Hematopoietic multipotent progenitor cell treated with erythropoietin and hydrocortisone succinate and interleukin-3 and kit ligand, for 8 days (in vitro differentiated cells): ENCODE data around the gene B2M.
"Not testable (repeated sequence)": the region's sequence is repeated elsewhere in the genome, so short reads cannot be mapped to it uniquely, and the experiment has no call there.

ENCODE experiments used
- DNase-seq: peaks from one replicate; pipeline ENCODE4 v3.0.0-alpha.2; 2015

The B2M gene

DNA sequence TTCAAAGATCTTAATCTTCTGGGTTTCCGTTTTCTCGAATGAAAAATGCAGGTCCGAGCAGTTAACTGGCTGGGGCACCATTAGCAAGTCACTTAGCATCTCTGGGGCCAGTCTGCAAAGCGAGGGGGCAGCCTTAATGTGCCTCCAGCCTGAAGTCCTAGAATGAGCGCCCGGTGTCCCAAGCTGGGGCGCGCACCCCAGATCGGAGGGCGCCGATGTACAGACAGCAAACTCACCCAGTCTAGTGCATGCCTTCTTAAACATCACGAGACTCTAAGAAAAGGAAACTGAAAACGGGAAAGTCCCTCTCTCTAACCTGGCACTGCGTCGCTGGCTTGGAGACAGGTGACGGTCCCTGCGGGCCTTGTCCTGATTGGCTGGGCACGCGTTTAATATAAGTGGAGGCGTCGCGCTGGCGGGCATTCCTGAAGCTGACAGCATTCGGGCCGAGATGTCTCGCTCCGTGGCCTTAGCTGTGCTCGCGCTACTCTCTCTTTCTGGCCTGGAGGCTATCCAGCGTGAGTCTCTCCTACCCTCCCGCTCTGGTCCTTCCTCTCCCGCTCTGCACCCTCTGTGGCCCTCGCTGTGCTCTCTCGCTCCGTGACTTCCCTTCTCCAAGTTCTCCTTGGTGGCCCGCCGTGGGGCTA, at the start of gene B2M, which contains the start of gene PATL2:
B2M (plus strand) TSS at position 422 of the 647 bp plus-strand sequence; CDS start at position 452, 30 bp downstream.
PATL2 (minus strand) TSS at position 228 of the 647 bp plus-strand sequence. CDS start 34,833 bp downstream, outside the sequence.
- DNase-seq, result peak; percentile 98

DNA sequence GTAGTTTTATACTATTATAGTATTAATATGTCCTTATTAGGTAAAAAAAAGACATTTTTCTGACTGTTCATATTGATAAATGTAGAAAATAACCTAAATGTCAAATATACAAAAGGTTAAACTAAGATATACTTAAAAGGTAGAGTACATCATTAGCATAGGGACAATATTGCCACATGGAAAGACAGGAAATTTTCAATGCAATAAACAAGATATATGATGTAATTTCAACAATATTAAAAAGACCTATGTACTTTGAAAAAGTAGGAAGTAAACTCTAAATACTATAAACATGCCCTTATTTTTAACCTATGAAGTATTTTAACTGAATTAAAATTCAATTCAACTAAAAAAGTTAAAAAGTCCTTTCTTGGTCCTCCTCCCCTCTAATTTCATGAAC, 49.7 kb upstream of the B2M start:
- DNase-seq, result no peak

DNA sequence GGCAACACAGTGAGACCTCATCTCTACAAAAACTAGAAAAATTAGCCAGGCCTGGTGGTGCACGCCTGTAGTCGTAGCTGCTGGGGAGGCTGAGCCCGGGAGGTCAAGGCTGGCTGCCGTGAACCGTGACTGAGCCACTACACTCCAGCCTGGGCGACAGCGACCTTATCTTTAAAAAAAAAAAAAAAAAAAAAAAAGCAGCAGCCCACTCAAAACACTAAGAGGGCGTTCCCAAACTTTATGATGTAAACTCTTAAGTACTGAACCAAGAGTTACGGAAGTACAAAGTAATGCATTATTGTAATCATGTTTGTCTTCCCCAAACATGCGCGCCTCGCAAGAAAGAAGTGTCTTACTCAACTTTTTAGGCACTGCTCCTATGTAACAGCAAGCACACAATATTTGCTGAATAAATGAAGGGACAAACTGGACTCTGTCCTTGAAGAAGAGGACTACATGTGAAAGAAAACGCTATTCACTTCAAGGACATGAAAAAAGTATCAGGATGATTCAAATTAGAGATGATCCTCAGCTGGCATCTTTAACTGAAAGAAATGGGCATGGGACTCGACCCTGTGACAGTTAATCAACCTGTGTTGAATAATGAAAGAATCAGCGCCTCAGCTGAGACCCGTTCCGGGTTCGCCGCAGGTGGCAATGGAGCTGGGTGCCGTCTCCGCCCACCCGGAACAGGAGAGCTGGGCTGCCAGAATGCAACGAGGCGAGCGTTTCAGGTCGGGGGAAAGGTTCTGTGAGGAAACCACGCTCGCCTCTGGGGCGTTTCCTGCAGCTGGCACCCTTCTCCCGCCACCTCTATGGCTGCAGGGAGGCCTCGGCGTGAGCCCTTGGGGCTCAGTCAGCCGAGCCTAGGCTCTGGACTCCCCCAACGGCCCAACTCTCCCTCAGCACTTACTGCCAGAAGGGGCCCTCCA, 48.6 kb upstream of the B2M start:
- peak; percentile 76 for DNase-seq

DNA sequence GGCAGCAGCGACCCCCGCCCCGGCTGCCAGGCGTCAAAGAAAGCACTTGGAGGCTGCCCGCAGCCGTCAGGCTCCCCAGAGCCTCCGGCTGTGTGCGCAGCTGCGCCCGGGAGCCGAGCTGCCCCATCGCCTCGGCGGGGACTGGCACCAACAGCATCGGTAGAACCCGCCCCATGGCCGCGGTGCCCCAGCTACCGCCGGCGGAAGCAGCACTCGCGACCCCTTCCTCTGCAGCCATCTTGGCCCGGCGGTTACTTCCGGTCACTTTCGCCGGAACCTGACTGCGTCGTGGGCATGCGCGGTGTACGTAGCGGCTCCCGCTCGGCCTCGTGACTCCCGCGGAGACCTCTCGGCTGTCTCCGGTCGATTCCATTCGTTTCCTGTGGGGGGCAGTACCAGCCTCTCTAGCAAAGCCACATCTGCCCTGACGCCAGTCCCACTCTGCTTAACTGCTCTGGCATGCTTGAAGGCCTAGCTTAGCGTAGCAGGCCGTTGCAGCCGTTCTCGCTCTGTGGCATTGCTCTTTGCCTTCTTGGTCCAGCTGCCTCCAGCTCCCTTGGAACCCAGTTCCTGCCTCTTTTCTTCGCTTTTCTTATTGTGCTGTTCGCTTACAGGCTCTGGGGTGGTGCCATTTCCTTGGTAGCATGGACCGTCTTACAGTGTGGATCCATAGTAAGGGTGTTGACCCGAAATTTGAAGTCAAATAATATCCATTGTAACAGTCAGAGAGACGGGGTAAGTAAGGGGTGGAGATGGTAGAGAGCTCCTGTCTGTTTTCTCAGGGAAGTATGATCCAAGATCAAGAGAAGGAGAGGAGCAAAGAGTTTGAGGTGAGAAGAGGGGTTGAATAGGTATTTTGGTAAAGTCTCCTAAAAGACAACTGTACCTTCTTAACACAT, 47.7 kb upstream of the B2M start, which contains the start of gene SPG11:
SPG11 (minus strand) TSS at position 253 of the 899 bp plus-strand sequence; CDS start at position 238, 15 bp downstream.
- peak; percentile 98 for DNase-seq

DNA sequence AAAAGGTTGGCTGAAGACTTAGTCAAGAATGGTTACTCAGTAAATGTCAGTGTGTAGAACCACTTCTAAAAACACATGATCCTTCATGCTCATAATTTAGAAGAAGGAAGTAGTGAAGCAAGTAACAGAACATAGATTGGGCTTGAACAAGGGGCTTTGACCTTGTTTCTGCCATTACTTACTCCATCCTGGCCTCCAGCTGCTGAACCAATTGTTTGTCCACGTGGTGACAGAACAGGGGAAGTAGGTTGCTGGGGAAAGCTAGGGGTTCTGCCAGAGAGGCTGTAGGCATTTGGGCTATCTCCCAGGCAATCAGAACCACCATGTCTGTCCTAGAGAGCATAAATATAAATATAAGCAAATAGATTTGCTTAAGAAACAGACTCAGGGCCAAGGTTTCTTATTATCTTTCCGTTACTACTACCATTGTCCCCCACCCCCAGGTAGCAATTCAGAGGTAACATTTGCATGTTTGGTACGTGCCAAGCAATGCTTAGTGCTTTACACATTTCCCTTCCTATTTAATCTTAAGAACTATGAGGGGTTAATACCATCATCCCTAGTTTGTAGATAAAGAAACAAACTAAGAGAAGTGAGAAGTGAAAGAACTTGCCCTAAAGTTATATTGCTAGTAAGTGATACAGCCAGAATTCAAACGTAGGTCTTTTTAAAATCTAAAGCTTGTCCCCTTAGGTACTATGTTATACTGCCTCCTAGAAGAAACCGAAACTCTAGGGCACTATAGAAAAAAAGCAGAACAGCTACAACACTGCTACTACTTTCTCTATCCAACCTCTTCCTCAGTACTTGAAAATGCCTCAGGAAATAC, 44.9 kb upstream of the B2M start:
- DNase-seq, result no peak

DNA sequence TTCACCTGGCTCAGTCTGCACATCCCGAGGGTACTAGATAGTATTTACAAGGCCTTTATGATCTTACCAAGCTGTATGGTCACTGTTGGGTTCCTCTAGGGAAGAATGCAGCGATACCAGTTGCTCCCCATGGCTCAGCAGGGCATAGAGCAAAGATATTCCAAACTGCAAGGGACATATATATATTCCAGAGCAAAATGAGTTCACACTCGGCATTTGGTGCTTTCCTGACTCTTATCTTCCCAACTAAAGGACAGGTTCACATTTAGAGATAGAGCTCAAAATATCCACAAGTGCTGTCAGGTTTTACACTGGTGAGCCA, 44.3 kb upstream of the B2M start:
- DNase-seq, result no peak

DNA sequence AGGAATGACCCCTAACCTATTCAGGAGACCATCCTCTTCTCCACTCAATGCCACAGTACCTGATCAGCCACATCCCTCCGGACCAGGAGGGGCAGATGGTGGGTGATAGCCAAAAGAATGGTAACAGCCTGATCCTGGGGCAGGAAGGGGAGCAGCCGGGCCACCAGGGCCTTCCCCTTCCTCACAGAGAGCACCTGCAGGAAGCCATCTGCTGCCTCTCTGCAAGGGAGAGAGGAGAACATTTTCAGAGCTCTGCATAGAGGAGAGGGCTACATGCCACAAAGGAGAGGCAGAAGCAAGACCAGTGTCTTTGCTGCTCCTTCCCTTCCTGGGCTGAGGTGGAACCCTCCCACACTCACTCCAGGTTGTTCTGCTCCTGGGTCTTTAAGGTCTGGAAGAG, 42.4 kb upstream of the B2M start:
- DNase-seq, result no peak

DNA sequence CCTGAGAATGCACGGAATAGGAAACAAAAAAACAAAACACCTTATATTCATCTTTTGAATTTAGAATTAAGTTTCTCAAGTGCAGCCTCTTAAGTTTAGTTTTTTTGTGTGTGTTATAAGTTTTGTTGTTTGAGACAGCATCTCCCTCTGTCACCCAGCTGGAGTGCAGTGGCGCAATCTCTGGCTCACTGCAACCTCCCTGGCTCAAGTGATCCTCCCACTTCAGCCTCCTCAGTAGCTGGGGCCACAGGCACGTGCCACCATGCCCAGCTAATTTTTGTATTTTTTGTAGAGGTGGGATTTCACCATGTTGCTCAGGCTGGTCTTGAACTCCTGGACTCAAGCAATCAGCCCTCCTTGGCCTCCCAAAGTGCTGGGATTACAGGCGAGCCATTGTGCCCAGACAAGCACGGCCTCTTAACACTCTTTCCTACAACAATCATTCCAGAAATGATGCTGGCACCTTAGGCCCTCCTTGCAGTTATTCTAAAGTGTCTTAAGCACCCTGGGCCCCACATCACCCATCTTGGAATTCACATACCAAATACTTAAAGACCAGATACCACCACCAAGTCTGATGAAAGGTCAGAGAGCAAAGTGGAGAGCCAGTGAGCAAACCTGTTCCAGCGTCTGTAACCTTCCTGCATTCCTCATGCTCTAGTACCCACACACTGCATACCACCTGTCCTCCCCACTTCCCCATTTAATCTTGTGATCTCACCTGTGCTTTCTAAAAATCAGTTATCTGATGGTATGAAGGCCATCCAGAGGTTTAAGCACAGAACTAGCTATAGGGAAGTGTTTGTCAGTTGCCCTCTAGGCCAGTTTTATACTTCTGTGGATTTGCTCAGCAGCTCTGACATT, 41.0 kb upstream of the B2M start:
- DNase-seq, result no peak

DNA sequence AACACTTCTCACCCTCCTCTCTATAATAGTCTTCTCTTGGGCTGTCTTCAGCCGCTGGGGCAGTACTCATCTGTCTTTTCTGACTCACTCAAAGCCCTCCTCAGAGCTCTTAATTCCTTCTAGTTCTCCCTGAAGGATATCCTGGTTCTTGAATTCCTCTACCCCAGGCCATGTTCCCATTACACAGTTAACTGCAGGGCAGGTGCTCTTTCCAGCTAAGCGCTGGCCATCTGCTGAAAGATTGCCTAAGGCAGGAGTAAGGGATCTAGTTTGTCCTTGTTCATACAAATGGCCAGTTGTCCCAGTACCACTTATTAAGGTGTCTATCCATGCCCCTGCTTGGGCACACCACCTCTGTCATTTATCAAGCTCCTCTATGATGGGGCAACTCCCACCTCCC, 37.7 kb upstream of the B2M start:
- DNase-seq, result no peak

DNA sequence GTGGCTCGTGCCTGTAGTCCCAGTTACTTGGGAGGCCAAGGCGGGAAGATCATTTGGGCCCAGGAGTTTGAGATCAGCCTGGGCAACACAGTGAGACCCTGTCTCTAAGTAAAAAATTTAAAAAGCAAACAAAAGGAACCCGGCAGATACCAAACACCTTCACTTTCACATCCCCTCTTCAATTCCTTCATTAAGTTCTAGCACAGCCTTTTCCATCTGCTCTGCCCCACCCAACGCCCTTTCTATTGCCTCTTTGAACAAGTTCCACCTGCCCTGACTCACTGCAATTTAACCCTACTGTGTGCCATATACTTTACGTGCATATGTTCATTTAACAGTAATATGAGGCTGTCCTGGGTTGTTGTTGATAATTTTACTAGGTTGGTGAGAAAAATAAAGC, 35.4 kb upstream of the B2M start:
- DNase-seq, result no peak

DNA sequence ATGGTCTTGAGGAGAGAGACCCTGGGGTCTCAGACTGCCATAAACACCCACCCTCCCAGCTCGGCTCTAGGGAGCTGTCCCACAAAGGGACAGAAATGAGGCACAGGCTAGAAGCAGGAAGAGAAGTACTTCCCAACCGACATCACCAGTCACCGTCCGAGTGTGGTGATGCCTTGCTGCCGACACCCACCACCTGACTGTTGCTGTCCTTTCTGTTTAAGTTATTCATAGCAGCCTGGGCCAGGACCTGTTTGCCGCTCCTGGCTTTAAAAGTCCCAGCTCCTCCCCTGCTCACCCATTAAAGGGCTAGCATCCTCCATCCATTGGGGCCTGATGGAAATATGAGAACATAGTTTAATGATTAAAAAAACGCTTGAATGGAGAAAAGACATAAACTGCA, 34.6 kb upstream of the B2M start:
- DNase-seq, result no peak

DNA sequence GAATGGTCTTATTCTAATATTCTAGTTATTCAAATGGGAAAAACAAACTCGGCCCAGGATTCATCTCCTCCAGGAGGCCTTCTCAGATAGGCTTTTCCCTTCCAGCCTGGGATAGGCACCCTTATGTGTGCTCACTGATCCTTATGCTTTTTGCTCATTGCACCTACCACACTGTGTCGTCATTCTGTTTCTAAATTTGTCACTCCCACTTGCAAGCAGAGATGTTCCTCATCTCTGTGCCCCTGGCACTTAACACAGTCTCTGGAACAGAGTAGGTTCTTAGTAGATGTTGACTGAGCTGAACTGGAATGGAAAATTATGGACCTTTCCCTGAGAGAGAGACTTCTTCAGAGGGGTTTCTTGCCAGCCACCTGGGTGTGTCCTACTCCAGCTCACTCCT, 29.1 kb upstream of the B2M start:
- DNase-seq, result no peak

DNA sequence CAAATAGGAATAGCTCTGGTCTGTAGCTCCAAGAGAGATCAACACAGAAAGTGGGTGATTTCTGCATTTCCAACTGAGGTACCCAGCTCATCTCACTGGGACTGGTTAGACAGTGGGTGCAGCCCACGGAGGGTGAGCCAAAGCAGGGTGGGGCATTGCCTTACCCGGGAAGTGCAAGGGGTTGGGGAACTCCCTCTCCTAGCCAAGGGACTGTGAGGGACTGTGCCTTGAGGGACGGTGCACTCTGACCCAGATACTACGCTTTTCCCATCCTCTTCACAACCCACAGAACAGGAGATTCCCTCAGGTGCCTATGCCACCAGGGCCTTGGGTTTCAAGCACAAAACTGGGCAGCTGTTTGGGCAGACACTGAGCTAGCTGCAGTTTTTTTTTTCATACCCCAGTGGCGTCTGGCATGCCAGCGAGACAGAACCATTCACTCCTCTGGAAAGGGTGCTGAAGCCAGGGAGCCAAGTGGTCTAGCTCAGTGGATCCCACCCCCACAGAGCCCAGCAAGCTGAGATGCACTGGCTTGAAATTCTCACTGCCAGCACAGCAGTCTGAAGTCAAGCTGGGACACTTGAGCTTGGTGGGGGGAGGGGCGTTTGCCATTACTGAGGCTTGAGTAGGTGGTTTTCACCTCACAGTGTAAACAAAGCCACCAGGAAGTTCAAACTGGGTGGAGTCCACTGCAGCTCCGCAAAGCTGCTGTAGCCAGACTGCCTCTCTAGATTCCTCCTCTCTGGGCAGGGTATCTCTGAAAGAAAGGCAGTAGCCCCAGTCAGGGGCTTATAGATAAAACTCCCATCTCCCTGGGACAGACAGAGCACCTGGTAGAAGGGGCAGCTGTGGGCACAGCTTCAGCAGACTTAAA, 28.3 kb upstream of the B2M start:
- peak; percentile 59 for DNase-seq

DNA sequence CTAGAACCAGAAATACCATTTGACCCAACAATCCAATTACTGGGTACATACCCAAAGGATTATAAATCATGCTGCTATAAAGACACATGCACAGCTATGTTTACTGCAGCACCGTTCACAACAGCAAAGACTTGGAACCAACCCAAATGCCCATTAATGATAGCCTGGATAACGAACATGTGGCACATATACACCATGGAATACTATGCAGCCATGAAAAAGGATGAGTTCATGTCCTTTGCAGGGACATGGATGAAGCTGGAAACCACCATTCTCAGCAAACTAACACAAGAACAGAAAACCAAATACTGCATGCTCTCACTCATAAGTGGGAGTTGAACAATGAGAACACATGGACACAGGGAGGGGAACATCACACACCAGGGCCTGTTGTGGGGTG, 22.0 kb upstream of the B2M start:
- DNase-seq, result not testable (repeated sequence)

DNA sequence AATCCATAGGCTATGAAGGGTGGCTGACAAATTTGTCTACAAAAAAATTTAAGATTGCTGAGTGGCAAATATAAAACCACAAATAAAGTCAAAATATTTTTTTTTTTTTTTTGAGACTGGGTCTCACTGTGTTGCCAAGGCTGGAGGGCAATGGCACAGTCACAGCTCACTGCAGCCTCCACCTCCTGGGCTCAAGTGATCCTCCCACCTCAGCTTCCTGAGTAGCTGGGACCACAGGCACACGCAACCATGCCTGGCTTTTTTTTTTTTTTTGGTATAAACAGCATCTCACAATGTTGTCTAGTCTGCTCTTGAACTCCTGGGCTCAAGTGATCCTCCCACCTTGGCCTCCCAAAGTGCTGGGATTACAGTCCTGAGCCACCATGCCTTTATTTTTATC, 21.1 kb upstream of the B2M start:
- DNase-seq, result not testable (repeated sequence)

DNA sequence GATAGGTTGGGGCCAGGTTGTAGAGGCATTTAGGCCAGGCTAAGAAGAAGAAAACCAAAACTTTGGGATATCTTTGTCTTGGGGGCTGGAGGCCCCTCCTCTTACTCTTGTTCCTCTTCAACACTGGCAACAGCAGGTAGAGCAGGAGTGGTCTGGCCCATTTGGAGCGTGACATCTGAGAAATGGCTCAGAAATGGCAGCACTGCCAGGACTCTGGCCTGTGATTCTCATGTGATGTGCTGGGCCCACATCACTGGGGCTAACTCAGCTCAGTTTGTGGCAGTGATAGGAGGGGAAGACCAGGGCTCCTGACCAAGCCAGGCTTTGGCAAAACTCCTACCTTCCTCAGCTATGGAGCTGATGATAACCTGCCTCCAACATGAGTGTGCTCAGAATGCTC, 18.7 kb upstream of the B2M start:
- no peak for DNase-seq

DNA sequence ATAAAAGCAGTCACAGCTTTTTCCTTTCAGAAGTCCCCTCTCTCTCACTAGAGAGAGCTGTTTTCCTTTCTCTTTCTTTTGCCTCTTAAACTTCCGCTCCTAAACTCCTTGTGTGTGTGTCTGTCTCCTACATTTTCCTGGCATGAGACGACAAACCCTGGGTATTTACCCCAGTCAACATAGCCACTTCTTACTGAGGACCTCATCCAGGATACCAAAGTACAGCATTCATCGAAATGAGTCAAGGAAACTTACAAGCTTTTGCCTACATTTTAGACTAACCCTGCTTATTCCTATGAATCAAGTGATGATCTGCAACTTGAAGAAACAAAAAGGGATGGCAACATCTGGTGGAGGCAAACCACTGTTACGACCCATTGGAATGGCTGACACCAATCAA, 16.9 kb upstream of the B2M start:
- DNase-seq, result no peak

DNA sequence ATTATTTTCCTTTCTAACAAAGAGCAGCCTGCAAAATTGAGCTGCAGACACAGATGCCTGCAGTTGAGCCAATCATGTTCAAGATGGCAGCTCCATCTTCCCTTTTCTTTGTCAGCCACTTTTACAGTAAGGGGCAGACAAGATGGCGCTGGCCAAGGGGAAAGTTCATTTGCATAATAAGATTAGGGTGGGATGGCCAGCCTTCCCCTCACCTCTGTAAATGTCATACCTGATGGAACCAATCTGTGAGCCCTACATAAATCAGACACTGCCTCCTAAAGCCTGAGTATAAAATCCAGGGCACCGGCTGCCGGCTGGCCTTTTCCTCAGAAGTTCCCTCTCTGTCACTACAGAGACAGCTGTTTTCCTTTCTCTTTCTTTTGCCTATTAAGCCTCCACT, 16.0 kb upstream of the B2M start:
- no peak for DNase-seq

DNA sequence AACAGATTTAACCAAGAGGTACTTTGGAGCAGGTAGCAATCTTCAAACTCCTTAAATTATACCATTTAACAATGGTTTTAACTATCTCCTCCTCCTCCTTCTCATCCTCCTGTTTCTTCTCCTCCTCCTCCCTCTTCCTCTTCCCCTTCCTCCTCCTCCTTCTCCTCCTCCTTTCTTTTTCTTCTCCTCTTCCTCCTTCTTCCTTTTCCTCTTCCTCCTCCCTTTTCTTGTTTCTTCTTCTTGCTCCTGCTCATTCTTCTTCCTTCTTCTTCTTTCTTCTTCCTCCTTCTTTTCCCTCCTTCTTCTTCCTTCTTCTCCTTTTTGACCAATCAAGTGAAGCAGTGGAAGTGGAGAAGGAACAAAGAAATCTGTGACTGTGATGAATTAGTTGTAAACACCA, 14.3 kb upstream of the B2M start:
- DNase-seq, result no peak

DNA sequence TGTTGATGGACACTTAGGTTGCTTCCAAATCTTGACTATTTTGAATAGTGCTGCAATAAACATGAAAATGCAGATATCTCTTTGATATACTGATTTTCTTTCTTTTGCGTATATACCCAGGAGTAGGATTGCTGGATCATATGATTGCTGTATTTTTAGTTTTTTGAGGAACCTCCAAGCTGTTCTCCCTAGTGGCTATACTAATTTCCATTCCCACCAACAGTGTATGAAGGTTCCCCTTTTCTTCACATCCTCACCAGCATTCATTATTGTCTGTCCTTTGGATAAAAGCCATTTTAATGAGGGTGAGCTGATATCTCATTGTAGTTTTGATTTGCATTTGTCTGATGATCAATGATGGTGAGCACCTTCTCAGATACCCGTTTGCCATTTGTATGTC, 12.7 kb upstream of the B2M start:
- no peak for DNase-seq
